Fibroblast of the aortic adventitia (primary cell): Measurements from ENCODE around the gene CCL24. TPM values are rescaled to one million over a fixed set of nuclear protein-coding genes. Genes with fewer than 3 reads are reported as not detected.
"Not testable (repeated sequence)": the region's sequence is repeated elsewhere in the genome, so short reads cannot be mapped to it uniquely, and the experiment has no call there.

Experiments
- DNase-seq: peaks from one replicate; pipeline ENCODE4 v3.0.0-alpha.2; 2010; ENCODE audit warnings: low read depth
- H3K4me3 ChIP-seq: 2 replicates; pipeline ENCODE4 v1.5.1; 2011; ENCODE audit warnings: low read depth, mild to moderate bottlenecking, control low read depth, low read length, moderate library complexity
- total RNA-seq: library from RNA; depleted of rRNA; stranded (reverse); fragments of >200 nt; gene quantifications from 2 replicates; pipeline ENCODE4 v1.2.3, GENCODE V29; 2012; ENCODE audit warnings: low replicate concordance
- TF ChIP-seq, protein P1 (sequence below): IDR thresholded peaks from 2 replicates; pipeline ENCODE4 v1.5.1; 2011; ENCODE audit warnings: mild to moderate bottlenecking, low read length, control low read depth, inconsistent platforms; ENCODE audit not compliant: insufficient read depth

The CCL24 gene
- total RNA-seq, 1 donor, result not detected

- no peak overlapping the region for H3K4me3 ChIP-seq
- TF ChIP-seq, protein P1, sequence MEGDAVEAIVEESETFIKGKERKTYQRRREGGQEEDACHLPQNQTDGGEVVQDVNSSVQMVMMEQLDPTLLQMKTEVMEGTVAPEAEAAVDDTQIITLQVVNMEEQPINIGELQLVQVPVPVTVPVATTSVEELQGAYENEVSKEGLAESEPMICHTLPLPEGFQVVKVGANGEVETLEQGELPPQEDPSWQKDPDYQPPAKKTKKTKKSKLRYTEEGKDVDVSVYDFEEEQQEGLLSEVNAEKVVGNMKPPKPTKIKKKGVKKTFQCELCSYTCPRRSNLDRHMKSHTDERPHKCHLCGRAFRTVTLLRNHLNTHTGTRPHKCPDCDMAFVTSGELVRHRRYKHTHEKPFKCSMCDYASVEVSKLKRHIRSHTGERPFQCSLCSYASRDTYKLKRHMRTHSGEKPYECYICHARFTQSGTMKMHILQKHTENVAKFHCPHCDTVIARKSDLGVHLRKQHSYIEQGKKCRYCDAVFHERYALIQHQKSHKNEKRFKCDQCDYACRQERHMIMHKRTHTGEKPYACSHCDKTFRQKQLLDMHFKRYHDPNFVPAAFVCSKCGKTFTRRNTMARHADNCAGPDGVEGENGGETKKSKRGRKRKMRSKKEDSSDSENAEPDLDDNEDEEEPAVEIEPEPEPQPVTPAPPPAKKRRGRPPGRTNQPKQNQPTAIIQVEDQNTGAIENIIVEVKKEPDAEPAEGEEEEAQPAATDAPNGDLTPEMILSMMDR, result no peak
- no peak for DNase-seq
Measured at GRCh38 chr7:75798770-75799169, 14.8 kb downstream of the CCL24 start.

DNA sequence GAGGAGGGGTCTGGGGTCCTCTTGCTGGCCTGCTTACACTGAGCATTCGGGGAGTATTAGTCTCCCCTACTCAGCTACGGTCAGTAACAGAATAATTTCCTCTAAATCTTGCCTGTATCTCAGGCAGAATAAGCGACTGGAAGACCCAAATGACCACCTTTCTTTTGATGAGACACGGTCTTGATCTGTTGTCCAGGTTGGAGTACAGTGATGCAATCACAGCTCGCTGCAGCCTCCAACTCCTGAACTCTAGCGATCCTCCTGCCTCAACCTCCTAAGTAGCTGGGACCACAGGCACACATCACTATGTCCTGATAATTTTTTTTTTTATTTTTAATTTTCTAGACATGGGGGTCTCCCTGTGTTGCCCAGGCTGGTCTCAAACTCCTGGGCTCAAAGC lies 17.2 kb downstream of the CCL24 start:
- H3K4me3 ChIP-seq, result no peak overlapping the region
- TF ChIP-seq, protein P1, result no peak
- no peak for DNase-seq

DNA sequence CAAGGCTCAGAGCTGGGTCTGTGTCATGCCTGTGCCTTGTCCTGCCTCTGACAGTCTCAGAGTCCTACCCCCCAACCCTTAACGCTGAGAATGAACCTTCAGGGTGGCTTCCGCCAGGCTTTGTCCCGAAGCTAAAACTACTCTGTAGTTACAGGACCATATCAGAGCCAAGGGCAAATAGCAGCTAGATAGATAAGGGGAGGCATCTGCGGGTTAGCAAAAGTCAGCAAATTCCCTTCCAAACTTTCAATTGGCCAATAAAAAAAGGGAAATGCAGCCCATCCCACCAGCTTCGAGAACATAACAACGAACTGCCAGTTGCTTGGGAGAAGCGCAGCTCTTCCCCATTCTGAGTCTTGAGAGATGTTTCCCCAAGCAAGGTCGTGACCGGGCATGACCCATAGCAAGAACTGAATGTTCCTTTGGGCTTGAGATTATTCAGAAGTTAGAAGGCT lies 17.7 kb downstream of the CCL24 start:
- no peak overlapping the region for H3K4me3 ChIP-seq
- TF ChIP-seq, protein P1, result no peak
- peak; percentile 9 for DNase-seq

DNA sequence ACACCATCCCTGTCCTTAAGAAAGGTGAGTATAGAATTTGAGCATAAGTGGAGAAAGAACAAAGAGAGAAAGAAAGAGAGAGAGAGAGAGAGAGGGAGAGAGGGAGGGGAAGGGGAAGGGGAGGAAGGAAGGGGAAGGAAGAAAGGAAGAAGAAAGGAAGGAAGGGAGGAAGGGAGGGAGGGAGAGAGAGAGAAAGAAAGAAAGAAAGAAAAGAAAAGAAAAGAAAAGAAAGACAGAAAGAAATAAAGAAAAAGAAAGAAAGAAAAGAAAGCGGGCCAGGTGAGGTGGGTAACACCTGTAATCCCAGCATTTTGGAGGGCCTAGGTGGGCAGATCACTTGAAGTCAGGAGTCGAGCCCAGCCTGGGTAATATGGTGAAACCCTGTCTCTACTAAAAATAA lies 19.9 kb downstream of the CCL24 start:
- H3K4me3 ChIP-seq, result no peak overlapping the region
- TF ChIP-seq, protein P1, result no peak
- DNase-seq, result no peak

- not testable (repeated sequence) for H3K4me3 ChIP-seq, DNase-seq
Measured at GRCh38 chr7:75792567-75792966, 21.0 kb downstream of the CCL24 start.

DNA sequence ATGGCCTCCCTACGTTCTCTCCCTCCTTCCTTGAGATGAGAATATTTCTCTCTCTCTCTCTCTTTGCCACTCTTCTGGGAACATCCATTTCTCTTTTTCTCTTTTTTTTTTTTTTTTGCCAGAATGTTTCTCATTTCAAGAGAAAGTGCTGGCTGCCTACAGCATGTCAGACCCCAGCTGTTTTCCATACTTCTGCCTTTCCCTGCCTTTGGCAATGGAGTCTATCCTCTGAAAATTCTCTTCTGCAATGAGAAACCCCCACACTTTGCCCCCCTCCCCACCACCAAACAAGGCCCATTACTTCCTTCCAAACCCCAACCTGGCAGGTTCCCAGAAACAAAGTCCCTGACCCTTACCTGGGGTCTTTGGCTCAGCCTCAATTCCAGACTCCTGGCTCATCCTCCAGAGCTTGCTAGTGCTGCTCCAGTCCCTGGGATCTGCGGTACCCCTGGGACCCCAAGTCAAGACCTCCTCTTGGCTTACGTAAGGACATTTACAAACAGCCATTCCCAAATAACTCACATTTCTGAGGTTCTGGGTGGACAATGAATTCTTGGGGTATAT lies 24.2 kb downstream of the CCL24 start:
- DNase-seq, result no peak
- TF ChIP-seq, protein P1, result no peak
- no peak overlapping the region for H3K4me3 ChIP-seq

GRCh38 chr7:75788154-75788847 lies 25.3 kb downstream of the CCL24 start:
- H3K4me3 ChIP-seq, result not testable (repeated sequence)

DNA sequence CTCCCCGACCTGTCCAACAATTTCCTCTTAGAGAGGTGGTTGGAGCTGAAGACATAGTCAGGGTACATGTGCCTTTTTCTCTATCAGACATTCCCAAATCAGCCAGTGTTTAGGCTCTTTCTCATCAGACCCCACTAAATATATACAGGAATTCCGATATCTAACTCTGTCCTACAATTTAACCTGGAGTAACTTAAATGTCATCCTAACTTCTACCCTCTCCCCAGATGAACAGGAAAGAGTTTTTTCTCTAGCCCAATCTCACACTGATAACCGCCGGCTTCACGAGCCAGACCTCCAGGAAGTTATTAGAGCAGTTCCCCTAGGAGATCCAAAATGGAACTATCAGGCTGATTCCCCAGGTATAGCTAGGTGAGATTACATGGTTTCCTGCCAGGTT lies 30.5 kb downstream of the CCL24 start:
- not testable (repeated sequence) for H3K4me3 ChIP-seq, DNase-seq

More at GRCh38 chr7:75788154-75788847, 25.3 kb downstream of the CCL24 start:
- not testable (repeated sequence) for DNase-seq

DNA sequence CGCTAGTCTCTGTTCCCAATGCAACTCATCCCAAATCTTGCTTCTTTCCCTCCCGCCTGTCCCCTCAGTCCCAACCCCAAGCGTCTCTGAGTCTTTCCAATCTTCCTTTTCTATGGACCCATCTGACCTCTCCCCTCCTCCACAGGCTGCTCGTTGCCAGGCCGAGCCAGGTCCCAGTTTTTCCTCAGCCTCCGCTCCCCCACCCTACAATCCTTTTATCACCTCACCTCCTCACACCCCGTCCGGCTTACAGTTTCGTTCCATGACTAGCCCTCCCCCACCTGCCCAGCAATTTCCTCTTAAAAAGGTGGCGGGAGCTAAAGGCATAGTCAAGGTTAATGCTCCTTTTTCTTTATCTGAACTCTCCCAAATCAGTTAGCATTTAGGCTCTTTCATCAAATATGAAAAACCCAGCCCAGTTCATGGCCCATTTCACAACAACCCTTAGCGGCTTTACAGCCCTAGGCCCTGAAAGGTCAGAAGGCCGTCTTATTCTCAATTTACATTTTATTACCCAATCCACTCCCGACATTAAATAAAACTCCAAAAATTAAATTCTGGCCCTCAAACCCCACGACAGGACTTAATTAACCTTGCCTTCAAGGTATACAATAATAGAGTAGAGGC lies 32.8 kb downstream of the CCL24 start:
- H3K4me3 ChIP-seq, DNase-seq: not testable (repeated sequence)

- DNase-seq, H3K4me3 ChIP-seq: not testable (repeated sequence)
Measured at GRCh38 chr7:75779516-75779915, 34.1 kb downstream of the CCL24 start.

GRCh38 chr7:75779035-75779434 lies 34.6 kb downstream of the CCL24 start:
- DNase-seq, H3K4me3 ChIP-seq: not testable (repeated sequence)
